Aorta (tissue), 5 donors: ENCODE data around the gene FBXL19. TPM values are rescaled to one million over a fixed set of nuclear protein-coding genes. Genes with fewer than 3 reads are reported as not detected.
A peak's percentile ranks its signal among the peaks of the same experiment; 100 is the strongest.

Experiments
- ATAC-seq: fragments of 200-7000 bp; cut with Tn5 transposase; one replicate; pipeline ENCODE4 v1.9.1; 2022; ENCODE audit warnings: moderate library complexity; ENCODE audit not compliant: low FRiP score
- DNase-seq, 2 donors: peaks; one replicate each; pipeline ENCODE4 v3.0.0-alpha.2; 2020
- H3K27ac ChIP-seq, 2 donors: one replicate each; pipeline ENCODE4 v1.5.1; 2013; ENCODE audit warnings: low read length in 2 of 2, mild to moderate bottlenecking in 2 of 2, moderate library complexity in 2 of 2, control low read depth in 1 of 2, inconsistent platforms in 1 of 2, low read depth in 1 of 2
- H3K27me3 ChIP-seq, 2 donors: one replicate each; pipeline ENCODE4 v1.6.1; 2013; ENCODE audit warnings: control low read depth in 1 of 2, low read length in 1 of 2, mild to moderate bottlenecking in 1 of 2, moderate library complexity in 1 of 2; ENCODE audit not compliant: insufficient read depth in 2 of 2, control insufficient read depth in 1 of 2
- H3K36me3 ChIP-seq, 2 donors: one replicate each; pipeline ENCODE4 v1.6.1; 2013; ENCODE audit warnings: control low read depth in 1 of 2, low read length in 1 of 2, mild to moderate bottlenecking in 1 of 2; ENCODE audit not compliant: insufficient read depth in 2 of 2, control insufficient read depth in 1 of 2
- H3K4me1 ChIP-seq, 2 donors: one replicate each; pipeline ENCODE4 v1.6.1; 2013; ENCODE audit warnings: low read length in 2 of 2, control low read depth in 1 of 2, mild to moderate bottlenecking in 1 of 2, moderate library complexity in 1 of 2; ENCODE audit not compliant: insufficient read depth in 2 of 2, control insufficient read depth in 1 of 2
- H3K4me3 ChIP-seq, 2 donors: one replicate each; pipeline ENCODE4 v1.5.1; 2013; ENCODE audit warnings: low read length in 2 of 2, control low read depth in 1 of 2, mild to moderate bottlenecking in 1 of 2
- H3K9me3 ChIP-seq: one replicate; pipeline ENCODE4 v1.6.1; 2013; ENCODE audit warnings: mild to moderate bottlenecking, low read length; ENCODE audit not compliant: control insufficient read depth
- WGBS, 2 donors: extraction: QIAGEN DNeasy Blood & Tissue Kit; methylation state at CpG; one replicate each; pipeline ENCODE4 v1.1.7; 2013; 5-methylcytosine and 5-hydroxymethylcytosine counted together
- intact Hi-C, 2 donors: fragments of 100-400 bp; cut with DNase I; formaldehyde crosslinking; loops; one replicate each; pipeline versions ENCODE4 v1.14.2 to v1.15.0; 2022
- polyA plus RNA-seq, 2 donors: library from polyadenylated mRNA; stranded (reverse); fragments of 200-250 nt; gene quantifications; one replicate each; pipeline ENCODE4 v1.2.3, GENCODE V29; 2013
- total RNA-seq, 2 donors: library from RNA; stranded (reverse); fragmentation: NEBNext Ultra II Directional; extraction: Animal tissue kit (Norgen Biotek cat#: 25700); gene quantifications; one replicate each; pipeline ENCODE4 v1.2.1, GENCODE V29; 2021
- donor health status: healthy with polysubstance abuse.
- donor health status: Bipolar disorder and iron deficiency.
- donor health status: DM: no; HTN: no; CAD: no.
- donor health status: DM: no; HTN: no; CAD: no.
- donor health status: DM: yes; HTN: yes; CAD: no.

Gene FBXL19
- total and polyA plus RNA-seq, 4 donors: 4.3 to 22.7 (median 13.1) TPM

DNA sequence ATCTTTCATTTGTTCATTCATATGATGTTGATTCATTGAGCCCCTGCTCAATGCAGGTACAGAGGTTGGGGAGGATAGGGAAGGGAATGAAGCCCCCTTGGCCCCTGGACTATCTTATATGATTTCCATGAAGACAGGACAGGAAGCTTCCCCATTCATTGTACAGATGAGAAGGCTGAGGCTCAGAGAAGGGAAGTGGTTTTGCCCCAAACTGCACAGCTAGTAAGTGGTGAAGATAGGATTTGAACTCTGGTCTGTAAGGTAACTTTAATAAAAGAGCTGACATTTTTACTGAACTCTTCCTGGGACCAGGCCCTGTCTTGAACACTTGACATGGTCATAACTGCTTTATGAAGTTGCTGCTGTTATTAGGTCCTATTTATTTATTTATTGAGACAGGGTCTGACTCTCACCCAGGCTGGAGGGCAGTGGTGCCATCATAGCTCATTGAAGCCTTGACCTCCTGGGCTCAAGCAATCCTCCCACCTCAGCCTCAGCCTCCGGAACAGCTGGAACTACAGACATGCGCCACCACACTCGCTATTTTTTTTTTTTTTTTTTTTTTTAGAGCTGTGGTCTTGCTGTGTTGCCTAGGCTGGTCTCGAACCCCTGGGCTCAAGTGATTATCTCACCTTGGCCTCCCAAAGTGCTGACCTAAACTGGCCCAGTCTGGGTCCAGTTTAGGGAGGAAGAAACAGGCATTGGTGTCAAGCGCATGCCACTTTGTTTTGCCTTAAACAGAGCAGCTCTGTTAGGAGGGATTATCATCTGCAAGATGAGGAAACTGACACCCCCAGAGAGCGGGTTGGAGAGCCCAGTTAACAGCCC, 22.0 kb upstream of the FBXL19 start:
- ATAC-seq: no peak
- no peak for DNase-seq
- peak overlapping the region in 1 of 2 donors; percentile 80 for H3K4me3 ChIP-seq
- H3K4me1 ChIP-seq: no peaks in the 10 kb centered on the region
- H3K27me3 ChIP-seq: no peaks in the 10 kb centered on the region
- no peaks in the 10 kb centered on the region for H3K36me3 ChIP-seq
- WGBS, 2 donors: 37 to 42% methylated on average over 5 to 6 of the region's 6 CpGs
- intact Hi-C loops: loop anchor here in 1 of 2 donors (5.0 kb wide), 1 partner anchor 54 kb away; no protein-coding TSS in a partner anchor
- no peaks in the 10 kb centered on the region for H3K9me3 ChIP-seq
- H3K27ac ChIP-seq: peak overlapping the region in 1 of 2 donors; percentile 13

DNA sequence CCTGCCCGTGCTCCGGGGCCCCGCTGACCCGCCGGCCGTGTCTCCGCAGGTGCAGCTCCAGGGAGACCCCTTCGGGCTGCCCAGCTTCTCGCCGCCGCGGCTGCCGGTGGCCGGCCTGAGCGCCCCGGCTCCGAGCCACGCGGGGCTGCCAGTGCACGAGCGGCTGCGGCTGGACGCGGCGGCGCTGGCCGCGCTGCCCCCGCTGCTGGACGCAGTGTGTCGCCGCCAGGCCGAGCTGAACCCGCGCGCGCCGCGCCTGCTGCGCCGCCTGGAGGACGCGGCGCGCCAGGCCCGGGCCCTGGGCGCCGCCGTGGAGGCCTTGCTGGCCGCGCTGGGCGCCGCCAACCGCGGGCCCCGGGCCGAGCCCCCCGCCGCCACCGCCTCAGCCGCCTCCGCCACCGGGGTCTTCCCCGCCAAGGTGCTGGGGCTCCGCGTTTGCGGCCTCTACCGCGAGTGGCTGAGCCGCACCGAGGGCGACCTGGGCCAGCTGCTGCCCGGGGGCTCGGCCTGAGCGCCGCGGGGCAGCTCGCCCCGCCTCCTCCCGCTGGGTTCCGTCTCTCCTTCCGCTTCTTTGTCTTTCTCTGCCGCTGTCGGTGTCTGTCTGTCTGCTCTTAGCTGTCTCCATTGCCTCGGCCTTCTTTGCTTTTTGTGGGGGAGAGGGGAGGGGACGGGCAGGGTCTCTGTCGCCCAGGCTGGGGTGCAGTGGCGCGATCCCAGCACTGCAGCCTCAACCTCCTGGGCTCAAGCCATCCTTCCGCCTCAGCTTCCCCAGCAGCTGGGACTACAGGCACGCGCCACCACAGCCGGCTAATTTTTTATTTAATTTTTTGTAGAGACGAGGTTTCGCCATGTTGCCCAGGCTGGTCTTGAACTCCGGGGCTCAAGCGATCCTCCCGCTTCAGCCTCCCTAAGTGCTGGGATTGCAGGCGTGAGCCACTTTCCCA, 21.1 kb upstream of the FBXL19 start:
- Histone ChIP-seq H3K4me3 (peak overlapping the region; percentile 50 to 80), H3K9me3 (no peaks in the 10 kb centered on the region), H3K4me1 (no peaks in the 10 kb centered on the region), H3K27ac (peak overlapping the region; percentile 77 to 78), H3K27me3 (no peaks in the 10 kb centered on the region), H3K36me3 (peaks cover 0 to 2% of the 10 kb centered on the region in 2 donors)
- ATAC-seq (peak; percentile 82), DNase-seq (peak; percentile 79 to 91)
- 10 to 14% methylated on average over 52 to 99 of the region's 99 CpGs for WGBS, 2 donors
- intact Hi-C loops: loop anchor here in 1 of 2 donors (5.0 kb wide), 1 partner anchor 55 kb away; no protein-coding TSS in a partner anchor

DNA sequence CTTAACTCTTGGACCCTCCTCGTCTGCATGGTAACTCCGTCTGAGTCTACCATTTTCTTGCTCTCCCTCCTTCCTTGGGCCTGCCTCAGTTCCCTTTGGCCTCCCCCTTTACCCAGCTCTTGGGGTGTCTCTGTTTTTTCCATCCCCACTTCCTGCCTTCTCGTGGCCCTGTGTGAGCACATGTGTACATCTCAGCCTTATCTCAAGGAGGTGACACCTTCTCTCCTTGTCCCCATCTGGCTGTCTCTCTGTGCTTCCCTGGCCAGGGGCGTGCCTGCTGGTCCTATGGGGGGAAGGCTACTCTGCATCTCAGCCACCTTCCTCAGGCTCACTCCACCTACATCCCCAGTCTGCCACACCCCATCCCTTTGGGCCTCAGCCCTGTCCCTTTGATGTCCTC, 20.4 kb upstream of the FBXL19 start:
- DNase-seq (no peak), ATAC-seq (no peak)
- peaks cover 0 to 2% of the 10 kb centered on the region in 2 donors for H3K36me3 ChIP-seq
- 85 to 89% methylated on average over 4 of the region's 4 CpGs for WGBS, 2 donors
- no peak overlapping the region for H3K27ac ChIP-seq
- intact Hi-C loops: loop anchor here in 1 of 2 donors (5.0 kb wide), 1 partner anchor 56 kb away; no protein-coding TSS in a partner anchor
- H3K4me3 ChIP-seq: no peak overlapping the region
- H3K9me3 ChIP-seq: no peaks in the 10 kb centered on the region
- no peaks in the 10 kb centered on the region for H3K4me1 ChIP-seq
- H3K27me3 ChIP-seq: no peaks in the 10 kb centered on the region

DNA sequence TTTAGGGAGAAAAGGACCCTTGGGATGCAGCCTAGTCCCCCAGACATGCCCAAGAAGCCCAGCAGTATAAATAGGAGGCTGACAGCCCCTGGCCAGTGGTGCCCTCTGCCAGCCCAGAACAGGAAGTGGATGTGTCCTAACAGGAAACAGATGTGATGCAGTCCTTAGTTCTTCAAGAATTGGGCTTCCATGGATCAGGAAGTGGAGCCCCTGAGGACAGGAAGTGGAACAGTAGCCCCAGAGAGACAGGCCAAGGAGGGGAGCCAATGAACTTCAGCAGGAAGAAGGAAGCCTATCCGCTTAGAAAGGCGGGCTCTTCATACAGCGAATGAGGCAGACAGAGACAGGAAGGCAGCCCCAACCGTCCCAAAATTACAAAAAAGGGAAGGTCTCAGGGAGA, 19.8 kb upstream of the FBXL19 start:
- ATAC-seq (peak; percentile 49), DNase-seq (peak in 1 of 2 donors; percentile 70)
- no peak overlapping the region for H3K4me3 ChIP-seq
- H3K36me3 ChIP-seq: peaks cover 0 to 2% of the 10 kb centered on the region in 2 donors
- no peaks in the 10 kb centered on the region for H3K27me3 ChIP-seq
- no peaks in the 10 kb centered on the region for H3K9me3 ChIP-seq
- no peaks in the 10 kb centered on the region for H3K4me1 ChIP-seq
- WGBS, 2 donors: 80 to 86% methylated on average over 4 of the region's 4 CpGs
- no peak overlapping the region for H3K27ac ChIP-seq
- intact Hi-C loops: loop anchor here in 1 of 2 donors (5.0 kb wide), 1 partner anchor 56 kb away; no protein-coding TSS in a partner anchor

DNA sequence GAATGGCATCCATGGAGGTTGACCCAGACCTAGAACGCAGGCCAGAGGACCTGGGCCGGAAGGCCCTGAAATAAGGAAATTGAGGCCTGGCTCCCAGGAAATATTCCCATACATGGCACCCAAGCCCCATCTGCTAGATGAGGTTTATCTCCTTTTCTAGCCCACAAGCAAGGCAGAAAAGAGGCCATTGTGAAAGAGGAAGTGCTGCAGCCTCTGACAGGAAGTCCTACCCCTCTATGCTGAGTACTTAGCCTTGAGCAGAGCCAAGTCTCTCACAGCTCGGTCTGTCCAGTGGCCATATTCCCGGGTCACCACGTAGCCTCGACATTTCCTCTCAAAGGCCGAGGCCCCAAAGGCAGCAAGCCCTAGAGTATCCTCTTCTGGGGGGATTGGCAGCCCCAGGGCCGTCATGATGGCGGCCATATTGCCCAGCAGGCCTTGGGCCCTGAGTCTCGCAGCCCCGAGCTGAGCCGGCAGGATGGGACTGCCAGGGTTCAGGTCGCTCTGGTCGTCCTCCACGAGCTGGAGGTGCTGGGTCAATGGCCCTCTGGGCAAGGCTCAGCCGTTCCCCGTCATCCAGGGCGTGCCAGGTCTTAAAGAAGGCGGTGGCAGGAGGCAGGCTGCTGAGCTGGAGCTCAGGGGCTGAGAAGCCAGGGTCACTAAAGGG, 19.1 kb upstream of the FBXL19 start:
- 91 to 93% methylated on average over 19 of the region's 19 CpGs for WGBS, 2 donors
- Histone ChIP-seq H3K27ac (no peak overlapping the region), H3K36me3 (peaks cover 0 to 2% of the 10 kb centered on the region in 2 donors), H3K4me1 (no peaks in the 10 kb centered on the region), H3K27me3 (no peaks in the 10 kb centered on the region), H3K9me3 (no peaks in the 10 kb centered on the region), H3K4me3 (no peak overlapping the region)
- no peak for ATAC-seq
- intact Hi-C loops: loop anchor here in 1 of 2 donors (5.0 kb wide), 1 partner anchor 57 kb away; no protein-coding TSS in a partner anchor
- DNase-seq: no peak

DNA sequence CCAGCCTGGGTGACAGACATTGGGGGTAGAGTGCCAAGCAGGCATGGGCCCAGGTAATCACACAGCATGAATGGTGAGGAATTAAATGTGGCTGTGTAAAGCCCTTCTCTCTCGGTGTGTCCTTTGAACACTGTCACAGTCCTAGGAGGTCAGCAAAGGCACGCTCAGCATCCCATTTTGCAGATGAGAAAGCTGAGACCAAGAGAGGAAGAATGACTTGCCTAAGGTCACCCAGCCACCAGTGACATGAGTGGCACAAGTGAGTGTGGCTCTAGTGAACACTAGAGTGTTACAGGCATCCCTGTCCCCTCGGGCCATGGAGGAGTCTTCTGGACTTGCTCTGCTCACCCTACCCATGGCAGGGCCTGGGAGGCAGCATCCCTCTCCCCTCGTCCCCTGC, 16.3 kb upstream of the FBXL19 start:
- intact Hi-C loops: no loop called here
- peaks cover 0 to 2% of the 10 kb centered on the region in 2 donors for H3K36me3 ChIP-seq
- H3K27ac ChIP-seq: no peak overlapping the region
- ATAC-seq (no peak), DNase-seq (no peak)
- H3K4me3 ChIP-seq: no peak overlapping the region
- no peaks in the 10 kb centered on the region for H3K9me3 ChIP-seq
- 81 to 82% methylated on average over 4 of the region's 4 CpGs for WGBS, 2 donors
- no peaks in the 10 kb centered on the region for H3K27me3 ChIP-seq
- no peaks in the 10 kb centered on the region for H3K4me1 ChIP-seq

DNA sequence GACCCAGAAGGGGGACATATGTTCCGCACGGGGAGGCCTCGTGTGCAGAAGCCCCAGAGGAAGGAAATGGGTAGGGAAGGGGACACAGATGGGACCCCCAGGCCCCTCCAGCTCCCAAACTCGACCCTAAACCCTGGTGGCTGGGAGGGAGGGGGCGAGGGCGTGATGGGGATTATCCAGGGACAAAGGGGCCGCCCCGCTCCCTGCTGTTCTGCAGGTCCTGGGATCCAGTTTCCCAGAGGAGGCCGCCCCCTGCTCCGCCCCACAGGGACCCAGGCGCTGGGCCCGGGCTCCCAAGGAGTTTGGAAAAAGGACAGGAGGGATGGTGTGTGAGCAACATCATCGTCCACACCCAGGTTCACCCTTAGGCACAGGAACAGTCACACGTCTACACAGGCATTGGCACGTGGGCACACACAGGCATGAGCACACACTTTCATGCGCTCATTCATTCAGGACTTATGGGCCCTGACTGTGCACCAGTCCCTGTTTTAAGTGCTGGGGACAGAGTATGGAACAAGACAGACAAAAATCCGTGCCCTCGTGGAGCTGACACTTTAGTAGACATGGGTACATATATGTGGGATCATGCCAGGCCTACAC, 12.8 kb upstream of the FBXL19 start:
- WGBS, 2 donors: 71 to 72% methylated on average over 18 of the region's 18 CpGs

More for the DNA sequence above, 12.8 kb upstream of the FBXL19 start:
- Histone ChIP-seq H3K27ac (no peak overlapping the region), H3K36me3 (peaks cover 0 to 2% of the 10 kb centered on the region in 2 donors), H3K4me1 (no peaks in the 10 kb centered on the region), H3K9me3 (no peaks in the 10 kb centered on the region), H3K4me3 (no peak overlapping the region), H3K27me3 (no peaks in the 10 kb centered on the region)
- intact Hi-C loops: no loop called here
- ATAC-seq (no peak), DNase-seq (no peak)
